Stimulated activated CD8-positive, alpha-beta memory T cell treated with anti-CD3 and anti-CD28 coated beads, Interleukin-2, amount 100 ng/mL, for 48 hours (primary cell): ENCODE data around the gene FHOD3.

Experiments used
- DNase-seq, 2 donors: peaks; one replicate each; pipeline ENCODE4 v3.0.0-alpha.2; 2020; ENCODE audit warnings: low read depth in 2 of 2

Gene FHOD3

GRCh38 chr18:36661999-36662398 is 364.5 kb downstream of the FHOD3 start:
- no peak for DNase-seq

GRCh38 chr18:36663312-36663711 is 365.8 kb downstream of the FHOD3 start:
- no peak for DNase-seq

GRCh38 chr18:36665952-36666351 is 368.4 kb downstream of the FHOD3 start:
- DNase-seq, result no peak

GRCh38 chr18:36667811-36668210 is 370.3 kb downstream of the FHOD3 start:
- no peak for DNase-seq

GRCh38 chr18:36668349-36668748 is 370.8 kb downstream of the FHOD3 start:
- DNase-seq, result no peak

- DNase-seq, result no peak
These were observed 375.2 kb downstream of the FHOD3 start for GRCh38 chr18:36672437-36673344.

- DNase-seq, result no peak
These were observed 375.9 kb downstream of the FHOD3 start for GRCh38 chr18:36673452-36673851.

GRCh38 chr18:36675076-36675475 is 377.6 kb downstream of the FHOD3 start:
- no peak for DNase-seq

GRCh38 chr18:36675542-36675941 is 378.0 kb downstream of the FHOD3 start:
- DNase-seq, result no peak

GRCh38 chr18:36676629-36677028 is 379.1 kb downstream of the FHOD3 start:
- DNase-seq, result no peak

GRCh38 chr18:36680042-36680441 is 382.5 kb downstream of the FHOD3 start:
- no peak for DNase-seq

GRCh38 chr18:36685580-36685979 is 388.1 kb downstream of the FHOD3 start:
- no peak for DNase-seq

- peak; percentile 8 to 36 for DNase-seq
These were observed 390.8 kb downstream of the FHOD3 start for GRCh38 chr18:36688020-36688965.

- DNase-seq, result no peak
These were observed 394.9 kb downstream of the FHOD3 start for GRCh38 chr18:36692371-36692770.

- DNase-seq, result no peak
These were observed 395.4 kb downstream of the FHOD3 start for GRCh38 chr18:36692921-36693332.

- DNase-seq, result no peak
These were observed 396.6 kb downstream of the FHOD3 start for GRCh38 chr18:36693931-36694620.

GRCh38 chr18:36695806-36696205 is 398.3 kb downstream of the FHOD3 start:
- no peak for DNase-seq

GRCh38 chr18:36697905-36698304 is 400.4 kb downstream of the FHOD3 start:
- DNase-seq, result no peak

GRCh38 chr18:36700955-36701354 is 403.4 kb downstream of the FHOD3 start:
- DNase-seq, result no peak

GRCh38 chr18:36702401-36703013 is 405.0 kb downstream of the FHOD3 start:
- no peak for DNase-seq

GRCh38 chr18:36704156-36704555 is 406.6 kb downstream of the FHOD3 start:
- no peak for DNase-seq
